SK-N-MC (cell line): ENCODE measurements around the gene OR5K4.

Experiments used
- EZH2 ChIP-seq: fragments of 200-600 bp; sonication (generic); IDR thresholded peaks from one replicate; pipeline ENCODE4 v1.6.1; 2017; ENCODE audit warnings: antibody characterized with exemption
- POLR2AphosphoS5 ChIP-seq: IDR thresholded peaks from 2 replicates; pipeline ENCODE4 v1.6.1; 2012; ENCODE audit warnings: mild to moderate bottlenecking, low read depth, low read length, borderline replicate concordance

DNA sequence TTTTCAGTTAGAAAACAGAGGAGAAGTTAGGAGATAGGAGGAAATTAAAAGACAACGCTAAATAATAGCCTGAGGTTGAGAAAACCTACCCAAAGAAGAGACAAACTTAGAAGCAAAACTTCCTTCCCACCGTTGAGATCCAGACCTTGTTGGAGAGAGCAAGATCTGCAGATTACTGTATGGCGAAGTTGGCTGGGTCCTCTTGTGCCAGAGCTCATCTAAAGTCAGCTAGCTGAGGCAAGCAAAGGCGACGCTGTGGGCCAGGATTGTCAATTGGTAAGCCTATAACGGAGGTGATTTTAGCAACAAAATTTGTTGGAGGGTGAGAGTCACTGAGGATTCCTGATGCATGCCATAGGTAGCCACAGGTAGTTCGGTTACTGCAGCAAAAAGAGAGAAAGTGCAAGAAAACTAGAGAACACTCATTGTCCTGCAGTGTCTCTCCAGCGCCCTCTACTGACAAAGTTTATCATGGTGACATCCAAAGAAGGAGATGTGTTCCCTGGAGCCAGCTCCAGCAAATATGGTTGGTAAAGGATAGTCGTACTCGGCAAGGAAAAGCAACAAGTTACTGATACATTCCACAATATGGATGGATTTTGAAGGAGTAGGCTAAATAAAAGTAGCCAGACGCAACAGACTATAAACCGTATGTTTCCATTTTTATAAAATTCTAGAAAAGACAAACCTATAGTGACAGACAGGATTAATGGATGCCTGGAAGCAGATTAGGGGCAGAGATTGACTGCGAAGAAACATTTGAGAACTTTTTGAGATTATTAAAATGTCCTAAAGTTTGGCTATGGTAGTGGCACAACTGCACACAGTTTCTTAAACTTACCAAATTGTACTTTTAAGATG, 9.8 kb upstream of the OR5K4 start:
- no peak for TF ChIP-seq POLR2AphosphoS5
- no peak for TF ChIP-seq EZH2
